Right lung (tissue), 5 donors: ENCODE data around the gene PPL. TPM values are rescaled to one million over a fixed set of nuclear protein-coding genes. Genes with fewer than 3 reads are reported as not detected.

Experiments used
- polyA plus RNA-seq, 5 donors: library from polyadenylated mRNA; unstranded; fragments of 120-200 nt; gene quantifications; one replicate each; pipeline versions ENCODE4 v1.2.1 to v1.2.3, GENCODE V29; 2013; ENCODE audit warnings: inconsistent platforms in 1 of 5, low replicate concordance in 1 of 5; ENCODE audit not compliant: insufficient read length in 5 of 5, insufficient read depth in 1 of 5

Gene PPL
- polyA plus RNA-seq, 5 donors, result 26.7 to 44.8 (median 33.1) TPM

Other genes starting within 250 kb of the PPL start
- 10 to 100 TPM; 26.0 to 57.7 (median 31.2) TPM for gene NUDT16L1, start 243.6 kb downstream of the PPL start, polyA plus RNA-seq
- 10 to 100 TPM; 20.5 to 33.0 (median 28.6) TPM for gene ANKS3, start 202.9 kb downstream of the PPL start, polyA plus RNA-seq
- 1 to 10 TPM; 1.6 to 4.8 (median 2.4) TPM for gene DNAAF8, start 202.6 kb downstream of the PPL start, polyA plus RNA-seq
- 10 to 100 TPM; 12.7 to 20.4 (median 16.9) TPM for gene ZNF500, start 170.0 kb downstream of the PPL start, polyA plus RNA-seq
- under 1 TPM in 2 of 5 donors, not detected in 3; 0.19 to 0.38 TPM for gene SEPTIN12, start 148.8 kb downstream of the PPL start, polyA plus RNA-seq
- gene SMIM22, start 141.8 kb downstream of the PPL start, polyA plus RNA-seq, result 1 to 10 TPM; 2.2 to 5.0 (median 4.4) TPM
- 10 to 100 TPM; 25.1 to 55.7 (median 39.4) TPM for gene ROGDI, start 134.5 kb downstream of the PPL start, polyA plus RNA-seq
- 100 to 1,000 TPM; 110 to 125 (median 122) TPM for gene GLYR1, start 89.9 kb downstream of the PPL start, polyA plus RNA-seq
- gene UBN1, start 89.7 kb downstream of the PPL start, polyA plus RNA-seq, result 10 to 100 TPM; 29.7 to 38.2 (median 31.1) TPM
- gene SEC14L5, start 21.2 kb upstream of the PPL start, polyA plus RNA-seq, result under 1 TPM; 0.29 to 0.38 (median 0.31) TPM
- 10 to 100 TPM in 1 of 5 donors, 1 to 10 TPM in 4; 6.5 to 10.6 (median 8.4) TPM for gene NAGPA, start 96.8 kb upstream of the PPL start, polyA plus RNA-seq
- 100 to 1,000 TPM in 4 of 5 donors, 10 to 100 TPM in 1; 90.4 to 156 (median 146) TPM for gene C16orf89, start 128.8 kb upstream of the PPL start, polyA plus RNA-seq
- gene ALG1, start 134.7 kb upstream of the PPL start, polyA plus RNA-seq, result 10 to 100 TPM; 17.9 to 23.4 (median 20.0) TPM
- gene EEF2KMT, start 160.6 kb upstream of the PPL start, polyA plus RNA-seq, result 10 to 100 TPM; 11.6 to 14.7 (median 13.1) TPM